Stimulated activated CD4-positive, alpha-beta T cell treated with anti-CD3 and anti-CD28 coated beads, Interleukin-2, amount 100 ng/mL, for 48 hours (primary cell): ENCODE results near the gene CALHM4.
A peak's percentile ranks its signal among the peaks of the same experiment; 100 is the strongest.

Experiments
- DNase-seq, 2 donors: peaks; one replicate each; pipeline ENCODE4 v3.0.0-alpha.2; 2020

CALHM4 gene

GRCh38 chr6:116553451-116553850, at the start of gene CALHM4:
TSS of gene CALHM4 (plus strand) at chr6:116553751. CDS start at chr6:116553794, 43 bp downstream.
- DNase-seq: no peak

- no peak for DNase-seq
Observed at GRCh38 chr6:116507324-116507723, 46.2 kb upstream of the CALHM4 start.

GRCh38 chr6:116508527-116508926, 45.0 kb upstream of the CALHM4 start:
- no peak for DNase-seq

- DNase-seq: no peak
Observed at GRCh38 chr6:116511424-116512110, 42.0 kb upstream of the CALHM4 start, which contains the start of gene CALHM5. TSS of gene CALHM5 (plus strand) at chr6:116511639. CDS start at chr6:116511697, 58 bp downstream.

- DNase-seq: no peak
Observed at GRCh38 chr6:116512111-116512559, 41.4 kb upstream of the CALHM4 start.

- no peak for DNase-seq
Observed at GRCh38 chr6:116512734-116513133, 40.8 kb upstream of the CALHM4 start.

- no peak for DNase-seq
Observed at GRCh38 chr6:116513224-116513875, 40.2 kb upstream of the CALHM4 start.

GRCh38 chr6:116514111-116514510, 39.4 kb upstream of the CALHM4 start:
- DNase-seq: no peak

- no peak for DNase-seq
Observed at GRCh38 chr6:116515141-116515540, 38.4 kb upstream of the CALHM4 start.

- DNase-seq: no peak
Observed at GRCh38 chr6:116518621-116519368, 34.8 kb upstream of the CALHM4 start.

GRCh38 chr6:116522896-116523295, 30.7 kb upstream of the CALHM4 start:
- DNase-seq: no peak

- DNase-seq: no peak
Observed at GRCh38 chr6:116524236-116524635, 29.3 kb upstream of the CALHM4 start.

- no peak for DNase-seq
Observed at GRCh38 chr6:116528133-116528532, 25.4 kb upstream of the CALHM4 start.

- DNase-seq: no peak
Observed at GRCh38 chr6:116528780-116529179, 24.8 kb upstream of the CALHM4 start.

GRCh38 chr6:116529466-116530290, 23.9 kb upstream of the CALHM4 start:
- DNase-seq: no peak

GRCh38 chr6:116530436-116530835, 23.1 kb upstream of the CALHM4 start:
- no peak for DNase-seq

GRCh38 chr6:116531675-116532570, 21.6 kb upstream of the CALHM4 start:
- DNase-seq: peak; percentile 51 to 56

GRCh38 chr6:116533233-116533957, 20.2 kb upstream of the CALHM4 start:
- no peak for DNase-seq

GRCh38 chr6:116535109-116535508, 18.4 kb upstream of the CALHM4 start:
- no peak for DNase-seq

- peak; percentile 14 to 20 for DNase-seq
Observed at GRCh38 chr6:116536216-116536621, 17.3 kb upstream of the CALHM4 start.

GRCh38 chr6:116542426-116542825, 11.1 kb upstream of the CALHM4 start:
- no peak for DNase-seq
